ENCODE data around the gene TMEM31.

Gene TMEM31

GRCh38 chrX:103710609-103711008 is at the start of gene TMEM31:
TMEM31 (plus strand) TSS chrX:103710909; CDS start chrX:103712259, 1,350 bp downstream.
- DNase-seq, result no peak

- no peak for DNase-seq
Observed at GRCh38 chrX:103663981-103664762, 46.5 kb upstream of the TMEM31 start.

GRCh38 chrX:103666202-103667107 is 44.3 kb upstream of the TMEM31 start:
- no peak for DNase-seq

- DNase-seq, result no peak
Observed at GRCh38 chrX:103669745-103670144, 41.0 kb upstream of the TMEM31 start.

GRCh38 chrX:103674531-103675454 is 35.9 kb upstream of the TMEM31 start:
- DNase-seq, result no peak

GRCh38 chrX:103678199-103678993 is 32.3 kb upstream of the TMEM31 start:
- no peak for DNase-seq

GRCh38 chrX:103681443-103681842 is 29.3 kb upstream of the TMEM31 start:
- DNase-seq, result no peak

GRCh38 chrX:103685396-103685795 is 25.3 kb upstream of the TMEM31 start:
- DNase-seq, result no peak

GRCh38 chrX:103686199-103687072 is 24.3 kb upstream of the TMEM31 start, which contains the start of gene MORF4L2:
MORF4L2 (minus strand) TSS chrX:103686699; CDS start chrX:103677027, 9,672 bp downstream.
- peak; percentile 90 for DNase-seq

GRCh38 chrX:103687073-103687695 is 23.5 kb upstream of the TMEM31 start:
- DNase-seq, result peak; percentile 57

GRCh38 chrX:103687696-103688201 is 23.0 kb upstream of the TMEM31 start:
- DNase-seq, result peak; percentile 52

- peak; percentile 0 for DNase-seq
Observed at GRCh38 chrX:103688946-103689345, 21.8 kb upstream of the TMEM31 start.

- no peak for DNase-seq
Observed at GRCh38 chrX:103691059-103691458, 19.6 kb upstream of the TMEM31 start.

GRCh38 chrX:103697687-103698086 is 13.0 kb upstream of the TMEM31 start:
- DNase-seq, result no peak

- no peak for DNase-seq
Observed at GRCh38 chrX:103699243-103699642, 11.5 kb upstream of the TMEM31 start.

GRCh38 chrX:103704863-103705262 is 5.8 kb upstream of the TMEM31 start:
- no peak for DNase-seq

GRCh38 chrX:103716962-103717361 is 6.3 kb downstream of the TMEM31 start:
- DNase-seq, result no peak

GRCh38 chrX:103718120-103718519 is 7.4 kb downstream of the TMEM31 start:
- no peak for DNase-seq

- no peak for DNase-seq
Observed at GRCh38 chrX:103722505-103722904, 11.8 kb downstream of the TMEM31 start.

- no peak for DNase-seq
Observed at GRCh38 chrX:103726477-103726876, 15.8 kb downstream of the TMEM31 start.

Measured in SHP77 treated with DMSO at 0.1 percent for 48 hours (cell line).